PC-9 (cell line): ENCODE results near the gene PCYT2. TPM values are rescaled to one million over a fixed set of nuclear protein-coding genes. Genes with fewer than 3 reads are reported as not detected.

Experiments
- BruUV-seq: library from RNA; stranded (reverse); fragments of 400-500 nt; replicated peaks from 2 replicates; lab custom pipeline; 2021; lab: Mats Ljungman, UMichigan
- CTCF ChIA-PET: fragments of 300-600 bp; sonication (Branson Sonifier 250); formaldehyde crosslinking; loops from one replicate; lab custom pipeline; 2022; ENCODE audit warnings: antibody characterized with exemption; lab: Charles Lee
- POLR2A ChIA-PET: fragments of 300-600 bp; sonication (Branson Sonifier 250); formaldehyde crosslinking; loops from one replicate; lab custom pipeline; 2022; ENCODE audit warnings: antibody characterized with exemption; ENCODE audit not compliant: unreplicated experiment; lab: Charles Lee
- DNase-seq, 2 experiments: peaks; one replicate each; pipeline versions ENCODE4 v3.0.0 to v3.0.0-alpha.2; 2015 to 2022; ENCODE audit warnings: mixed read lengths in 1 of 2
- H2AFZ ChIP-seq: fragments of 200-600 bp; sonication (generic); 2 replicates; pipeline ENCODE4 v1.8.1; 2017; ENCODE audit warnings: antibody characterized with exemption
- H3F3A ChIP-seq: fragments of 200-600 bp; sonication (generic); 2 replicates; pipeline ENCODE4 v1.8.1; 2017; ENCODE audit warnings: antibody characterized with exemption, mild to moderate bottlenecking, low read depth; ENCODE audit not compliant: insufficient read depth
- H3K27ac ChIP-seq: fragments of 200-600 bp; sonication (generic); 2 replicates; pipeline ENCODE4 v1.6.1; 2016; ENCODE audit warnings: mixed run types
- H3K27me3 ChIP-seq: fragments of 200-600 bp; sonication (generic); 2 replicates; pipeline ENCODE4 v1.6.1; 2016; ENCODE audit warnings: low read depth, mixed run types; ENCODE audit not compliant: insufficient read depth
- H3K36me3 ChIP-seq: fragments of 200-600 bp; sonication (generic); 2 replicates; pipeline ENCODE4 v1.6.1; 2016; ENCODE audit warnings: low read depth, mixed run types
- H3K4me1 ChIP-seq: fragments of 200-600 bp; sonication (generic); replicated peaks from 2 replicates; pipeline ENCODE4 v1.6.1; 2016; ENCODE audit warnings: mixed run types; ENCODE audit not compliant: insufficient read depth
- H3K4me2 ChIP-seq: fragments of 200-600 bp; sonication (generic); 2 replicates; pipeline ENCODE4 v1.6.1; 2017; ENCODE audit warnings: mixed run types
- H3K4me3 ChIP-seq: fragments of 200-600 bp; sonication (generic); 2 replicates; pipeline ENCODE4 v1.6.1; 2016; ENCODE audit warnings: mixed run types
- H3K79me2 ChIP-seq: fragments of 200-600 bp; sonication (generic); 2 replicates; pipeline ENCODE4 v1.6.1; 2017; ENCODE audit warnings: low read depth, mixed run types
- H3K9me2 ChIP-seq: fragments of 200-600 bp; sonication (generic); 2 replicates; pipeline ENCODE4 v1.8.1; 2017; ENCODE audit warnings: mild to moderate bottlenecking; ENCODE audit not compliant: insufficient read depth
- H3K9me3 ChIP-seq: fragments of 200-600 bp; sonication (generic); 2 replicates; pipeline ENCODE4 v1.8.1; 2016; ENCODE audit warnings: low read depth; ENCODE audit not compliant: insufficient read depth
- H4K20me1 ChIP-seq: fragments of 200-600 bp; sonication (generic); 2 replicates; pipeline ENCODE4 v1.8.1; 2017; ENCODE audit not compliant: insufficient read depth
- EZH2 ChIP-seq: fragments of 200-600 bp; sonication (generic); IDR thresholded peaks from 2 replicates; pipeline ENCODE4 v1.8.0; 2017; ENCODE audit warnings: antibody characterized with exemption, low read depth
- intact Hi-C: fragments of 100-400 bp; cut with micrococcal nuclease; formaldehyde crosslinking; loops from one replicate; pipeline ENCODE4 v1.10.0; 2022; ENCODE audit not compliant: unreplicated experiment
- total RNA-seq: library from RNA; stranded (reverse); gene quantifications from 2 replicates; pipeline ENCODE4 v1.2.3, GENCODE V29; 2021
- TF ChIP-seq, protein P1 (sequence below): fragments of 200-600 bp; sonication (generic); conservative IDR thresholded peaks from 2 replicates; pipeline ENCODE4 v1.6.1; 2017; ENCODE audit warnings: mixed run types, antibody characterized with exemption, mild to moderate bottlenecking, moderate library complexity

Gene PCYT2
- total RNA-seq, 1 experiment from 2014 or later, result 82.2 TPM

- ChIA-PET POLR2A (no interaction called here), CTCF (no interaction called here)
- Histone ChIP-seq H3K9me2 (no peaks in the 10 kb centered on the region), H3K27ac (no peak overlapping the region), H3K9me3 (no peaks in the 10 kb centered on the region), H3K79me2 (0 out of 2 replicates have a peak, but pooled peaks cover under 1% of the 10 kb centered on the region), H3F3A (0 out of 2 replicates have a peak, but pooled peaks cover 12% of the 10 kb centered on the region), H2AFZ (no peak overlapping the region), H3K4me1 (no peaks in the 10 kb centered on the region), H3K4me3 (no peak overlapping the region), H3K27me3 (no peaks in the 10 kb centered on the region), H3K4me2 (no peak overlapping the region), H3K36me3 (no peaks in the 10 kb centered on the region), H4K20me1 (no peaks in the 10 kb centered on the region)
- no peak for DNase-seq
- BruUV-seq, result no TSS peak
- intact Hi-C loops, result no loop called here
- no peak for TF ChIP-seq EZH2
- TF ChIP-seq, protein P1, sequence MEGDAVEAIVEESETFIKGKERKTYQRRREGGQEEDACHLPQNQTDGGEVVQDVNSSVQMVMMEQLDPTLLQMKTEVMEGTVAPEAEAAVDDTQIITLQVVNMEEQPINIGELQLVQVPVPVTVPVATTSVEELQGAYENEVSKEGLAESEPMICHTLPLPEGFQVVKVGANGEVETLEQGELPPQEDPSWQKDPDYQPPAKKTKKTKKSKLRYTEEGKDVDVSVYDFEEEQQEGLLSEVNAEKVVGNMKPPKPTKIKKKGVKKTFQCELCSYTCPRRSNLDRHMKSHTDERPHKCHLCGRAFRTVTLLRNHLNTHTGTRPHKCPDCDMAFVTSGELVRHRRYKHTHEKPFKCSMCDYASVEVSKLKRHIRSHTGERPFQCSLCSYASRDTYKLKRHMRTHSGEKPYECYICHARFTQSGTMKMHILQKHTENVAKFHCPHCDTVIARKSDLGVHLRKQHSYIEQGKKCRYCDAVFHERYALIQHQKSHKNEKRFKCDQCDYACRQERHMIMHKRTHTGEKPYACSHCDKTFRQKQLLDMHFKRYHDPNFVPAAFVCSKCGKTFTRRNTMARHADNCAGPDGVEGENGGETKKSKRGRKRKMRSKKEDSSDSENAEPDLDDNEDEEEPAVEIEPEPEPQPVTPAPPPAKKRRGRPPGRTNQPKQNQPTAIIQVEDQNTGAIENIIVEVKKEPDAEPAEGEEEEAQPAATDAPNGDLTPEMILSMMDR, result no peak
Measured at GRCh38 chr17:81879121-81879520, 32.1 kb downstream of the PCYT2 start.

GRCh38 chr17:81878294-81878693 lies 32.9 kb downstream of the PCYT2 start:
- no peaks in the 10 kb centered on the region for H3K9me3 ChIP-seq
- no peaks in the 10 kb centered on the region for H3K27me3 ChIP-seq
- TF ChIP-seq, protein P1, result no peak
- TF ChIP-seq EZH2, result no peak
- DNase-seq, result no peak
- CTCF ChIA-PET, result no interaction called here
- POLR2A ChIA-PET, result no interaction called here
- no peaks in the 10 kb centered on the region for H3K9me2 ChIP-seq
- H3K4me1 ChIP-seq, result no peaks in the 10 kb centered on the region
- H3K27ac ChIP-seq, result no peak overlapping the region
- no peaks in the 10 kb centered on the region for H3K36me3 ChIP-seq
- no TSS peak for BruUV-seq
- intact Hi-C loops, result no loop called here
- H3K79me2 ChIP-seq, result no peaks in the 10 kb centered on the region
- no peak overlapping the region for H3K4me2 ChIP-seq
- no peaks in the 10 kb centered on the region for H4K20me1 ChIP-seq
- no peak overlapping the region for H2AFZ ChIP-seq
- peaks cover 14% of the 10 kb centered on the region; the same call in 1 of the 2 replicates for H3F3A ChIP-seq
- no peak overlapping the region for H3K4me3 ChIP-seq

GRCh38 chr17:81877569-81877968 lies 33.6 kb downstream of the PCYT2 start:
- H3K4me2 ChIP-seq, result no peak overlapping the region
- ChIA-PET POLR2A (no interaction called here), CTCF (no interaction called here)
- TF ChIP-seq EZH2, result no peak
- TF ChIP-seq, protein P1, result no peak
- DNase-seq, result no peak
- no peaks in the 10 kb centered on the region for H3K36me3 ChIP-seq
- H3K4me3 ChIP-seq, result no peak overlapping the region
- H3K79me2 ChIP-seq, result peaks cover 6% of the 10 kb centered on the region
- no peak overlapping the region for H2AFZ ChIP-seq
- H3K9me3 ChIP-seq, result no peaks in the 10 kb centered on the region
- intact Hi-C loops, result no loop called here
- peaks cover 17% of the 10 kb centered on the region; the same call in 1 of the 2 replicates for H3F3A ChIP-seq
- H3K27me3 ChIP-seq, result no peaks in the 10 kb centered on the region
- no TSS peak for BruUV-seq
- 0 out of 2 replicates have a peak, but pooled peaks cover 2% of the 10 kb centered on the region for H3K4me1 ChIP-seq
- H3K9me2 ChIP-seq, result no peaks in the 10 kb centered on the region
- no peaks in the 10 kb centered on the region for H4K20me1 ChIP-seq
- H3K27ac ChIP-seq, result no peak overlapping the region
